ENCODE results near the gene BSN. TPM values are rescaled to one million over a fixed set of nuclear protein-coding genes. Genes with fewer than 3 reads are reported as not detected.

Gene BSN
- polyA plus RNA-seq, 1 donor (not counting 4 experiments of a cell fraction or from before 2014, with no cell fraction given), result under 0.01 TPM

DNA sequence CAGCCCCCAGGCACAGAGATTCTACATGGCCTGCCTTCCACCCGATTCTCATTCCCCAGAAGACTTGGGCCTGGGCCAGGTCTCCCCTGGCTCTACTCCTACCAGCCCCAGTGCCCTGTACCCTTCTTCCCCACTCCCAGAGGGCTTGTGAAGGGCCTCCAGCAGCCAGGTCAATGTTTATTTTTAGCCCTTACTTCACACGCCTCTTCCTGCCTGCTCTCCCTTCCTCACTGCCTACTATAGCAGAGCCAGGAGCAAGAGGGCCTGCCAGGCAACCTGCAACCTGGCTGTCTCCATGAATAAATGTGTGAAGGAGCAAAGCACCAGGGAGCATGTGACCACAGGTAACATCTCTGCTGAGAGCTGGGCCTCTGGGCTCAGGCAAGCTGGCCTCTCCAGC lies 93.5 kb downstream of the BSN start:
- no peaks in the 10 kb centered on the region for H3K36me3 ChIP-seq (ENCODE audit: control insufficient read depth in 2 of 2, extremely low read depth in 1 of 2, insufficient read depth in 2 of 2, low read length in 2 of 2)
- H3K9me3 ChIP-seq (ENCODE audit: control insufficient read depth, low read depth, low read length), result no peaks in the 10 kb centered on the region
- no peaks in the 10 kb centered on the region for H4K20me1 ChIP-seq (ENCODE audit: control insufficient read depth, extremely low read depth, insufficient read depth, low read length)
- H3K27me3 ChIP-seq (ENCODE audit: control insufficient read depth, extremely low read depth, insufficient read depth, low read length), result peaks cover 7% of the 10 kb centered on the region
- FAIRE-seq, result no peak
- no peak overlapping the region for H2AFZ ChIP-seq (ENCODE audit: control insufficient read depth, low read length)
- peaks cover 3% of the 10 kb centered on the region for H3K4me1 ChIP-seq (ENCODE audit: control insufficient read depth, extremely low read depth, insufficient read depth, low read length)
- TF ChIP-seq EZH2 (IDR thresholded peaks at IDR 0.05; ENCODE audit: low read length), result no peak
- TF ChIP-seq, protein P1, sequence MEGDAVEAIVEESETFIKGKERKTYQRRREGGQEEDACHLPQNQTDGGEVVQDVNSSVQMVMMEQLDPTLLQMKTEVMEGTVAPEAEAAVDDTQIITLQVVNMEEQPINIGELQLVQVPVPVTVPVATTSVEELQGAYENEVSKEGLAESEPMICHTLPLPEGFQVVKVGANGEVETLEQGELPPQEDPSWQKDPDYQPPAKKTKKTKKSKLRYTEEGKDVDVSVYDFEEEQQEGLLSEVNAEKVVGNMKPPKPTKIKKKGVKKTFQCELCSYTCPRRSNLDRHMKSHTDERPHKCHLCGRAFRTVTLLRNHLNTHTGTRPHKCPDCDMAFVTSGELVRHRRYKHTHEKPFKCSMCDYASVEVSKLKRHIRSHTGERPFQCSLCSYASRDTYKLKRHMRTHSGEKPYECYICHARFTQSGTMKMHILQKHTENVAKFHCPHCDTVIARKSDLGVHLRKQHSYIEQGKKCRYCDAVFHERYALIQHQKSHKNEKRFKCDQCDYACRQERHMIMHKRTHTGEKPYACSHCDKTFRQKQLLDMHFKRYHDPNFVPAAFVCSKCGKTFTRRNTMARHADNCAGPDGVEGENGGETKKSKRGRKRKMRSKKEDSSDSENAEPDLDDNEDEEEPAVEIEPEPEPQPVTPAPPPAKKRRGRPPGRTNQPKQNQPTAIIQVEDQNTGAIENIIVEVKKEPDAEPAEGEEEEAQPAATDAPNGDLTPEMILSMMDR (optimal IDR thresholded peaks at IDR 0.05 in 1 of 3, IDR thresholded peaks at IDR 0.05 in 1 of 3, conservative IDR thresholded peaks at IDR 0.05 in 1 of 3; ENCODE audit: extremely low read depth in 1 of 3, insufficient read depth in 2 of 3, low read length in 3 of 3), result no peak
- no peak overlapping the region for H3K9ac ChIP-seq (ENCODE audit: control insufficient read depth, extremely low read depth, insufficient read depth, low read length)
- no peak overlapping the region for H3K27ac ChIP-seq (ENCODE audit: control insufficient read depth, insufficient read depth, low read length)
- H3K9me1 ChIP-seq (ENCODE audit: control insufficient read depth, extremely low read depth, insufficient read depth, low read length), result no peaks in the 10 kb centered on the region
- H3K79me2 ChIP-seq (ENCODE audit: control insufficient read depth, insufficient read depth, low read length), result no peaks in the 10 kb centered on the region
- dilution Hi-C loops (cut with MboI; ENCODE audit: extremely low pct_ligation_motif_present, low sequenced_read_pairs), result no loop called here
- H3K4me3 ChIP-seq (ENCODE audit: control insufficient read depth in 2 of 3, extremely low read depth in 1 of 3, insufficient read depth in 2 of 3, low read depth in 1 of 3, low read length in 3 of 3), result no peak overlapping the region
- no peak for DNase-seq (ENCODE audit: low read depth, low spot score)
- H3K4me2 ChIP-seq (ENCODE audit: control insufficient read depth, extremely low read depth, insufficient read depth, low read depth, low read length), result no peak overlapping the region

DNA sequence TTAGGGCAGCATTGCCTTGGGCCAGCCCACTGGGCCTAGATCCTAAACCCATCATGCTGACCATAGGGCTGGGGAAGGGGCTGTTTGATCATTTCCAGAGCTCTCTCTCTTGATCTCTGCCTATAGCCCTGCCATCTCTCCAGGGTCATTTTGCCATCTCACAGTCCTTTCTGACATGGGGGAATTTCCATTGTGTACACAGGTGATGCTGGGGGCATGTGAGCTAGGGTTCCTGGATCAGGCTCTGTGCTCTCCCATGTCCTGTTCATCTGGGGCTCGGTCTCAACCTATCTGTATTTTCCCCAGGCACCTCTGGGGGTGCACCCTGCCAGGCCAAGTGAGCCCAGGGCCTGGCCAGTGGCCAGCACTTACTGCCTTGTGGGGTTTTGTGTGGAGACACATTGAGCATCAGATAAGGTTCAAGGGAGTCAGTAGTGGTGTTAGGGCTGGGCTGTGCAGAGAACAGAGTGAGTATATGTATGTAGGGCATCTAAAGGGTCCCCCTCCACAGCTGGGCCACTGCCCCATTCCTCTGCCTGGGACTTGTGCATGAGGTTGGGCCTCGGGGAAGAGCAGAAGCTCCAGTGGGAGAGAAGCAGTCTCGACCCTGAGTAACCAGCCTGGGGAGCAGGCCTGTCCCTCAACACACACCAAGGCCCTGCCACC lies 94.2 kb downstream of the BSN start:
- Histone ChIP-seq H3K79me2 (ENCODE audit: control insufficient read depth, insufficient read depth, low read length) (no peaks in the 10 kb centered on the region), H3K9me3 (ENCODE audit: control insufficient read depth, low read depth, low read length) (no peaks in the 10 kb centered on the region), H3K4me3 (ENCODE audit: control insufficient read depth in 2 of 3, extremely low read depth in 1 of 3, insufficient read depth in 2 of 3, low read depth in 1 of 3, low read length in 3 of 3) (no peak overlapping the region), H3K4me2 (ENCODE audit: control insufficient read depth, extremely low read depth, insufficient read depth, low read depth, low read length) (no peak overlapping the region), H2AFZ (ENCODE audit: control insufficient read depth, low read length) (no peak overlapping the region), H3K9ac (ENCODE audit: control insufficient read depth, extremely low read depth, insufficient read depth, low read length) (no peak overlapping the region), H4K20me1 (ENCODE audit: control insufficient read depth, extremely low read depth, insufficient read depth, low read length) (no peaks in the 10 kb centered on the region), H3K27me3 (ENCODE audit: control insufficient read depth, extremely low read depth, insufficient read depth, low read length) (peaks cover 7% of the 10 kb centered on the region), H3K4me1 (ENCODE audit: control insufficient read depth, extremely low read depth, insufficient read depth, low read length) (peaks cover 3% of the 10 kb centered on the region), H3K27ac (ENCODE audit: control insufficient read depth, insufficient read depth, low read length) (no peak overlapping the region), H3K9me1 (ENCODE audit: control insufficient read depth, extremely low read depth, insufficient read depth, low read length) (no peaks in the 10 kb centered on the region), H3K36me3 (ENCODE audit: control insufficient read depth in 2 of 2, extremely low read depth in 1 of 2, insufficient read depth in 2 of 2, low read length in 2 of 2) (no peaks in the 10 kb centered on the region)
- FAIRE-seq, result no peak
- no peak for DNase-seq (ENCODE audit: low read depth, low spot score)
- TF ChIP-seq EZH2 (IDR thresholded peaks at IDR 0.05; ENCODE audit: low read length), result no peak
- TF ChIP-seq, protein P1 (optimal IDR thresholded peaks at IDR 0.05 in 1 of 3, IDR thresholded peaks at IDR 0.05 in 1 of 3, conservative IDR thresholded peaks at IDR 0.05 in 1 of 3; ENCODE audit: extremely low read depth in 1 of 3, insufficient read depth in 2 of 3, low read length in 3 of 3), result no peak
- dilution Hi-C loops (cut with MboI; ENCODE audit: extremely low pct_ligation_motif_present, low sequenced_read_pairs), result no loop called here
